HPDE6-E6E7 (cell line): ENCODE data around the gene RASEF.
"Not testable (repeated sequence)": the region's sequence is repeated elsewhere in the genome, so short reads cannot be mapped to it uniquely, and the experiment has no call there.

Source experiments
- DNase-seq: peaks from one replicate; pipeline ENCODE4 v3.0.0; 2011; ENCODE audit warnings: missing footprints; ENCODE audit errors: extremely low spot score

Gene RASEF

DNA sequence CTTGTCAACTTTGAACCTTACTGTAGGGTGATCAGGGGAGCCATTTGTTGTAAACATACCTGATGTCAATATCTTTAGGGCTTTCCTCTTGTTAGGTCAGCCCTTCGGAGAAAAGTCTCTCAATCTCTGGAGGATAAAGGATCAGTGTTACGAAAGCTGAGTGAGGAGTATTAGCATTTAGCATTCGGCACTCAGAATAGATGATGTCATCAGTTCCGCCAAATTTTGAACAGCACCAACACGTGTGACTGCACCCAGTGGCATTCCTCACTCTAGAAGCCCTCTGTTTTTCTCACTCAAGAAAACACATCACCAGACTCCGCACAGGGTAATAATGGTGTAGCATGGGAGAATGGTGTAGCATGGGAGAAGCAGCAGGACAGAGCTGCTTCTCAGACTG is 87.8 kb downstream of the RASEF start:
- DNase-seq: no peak

DNA sequence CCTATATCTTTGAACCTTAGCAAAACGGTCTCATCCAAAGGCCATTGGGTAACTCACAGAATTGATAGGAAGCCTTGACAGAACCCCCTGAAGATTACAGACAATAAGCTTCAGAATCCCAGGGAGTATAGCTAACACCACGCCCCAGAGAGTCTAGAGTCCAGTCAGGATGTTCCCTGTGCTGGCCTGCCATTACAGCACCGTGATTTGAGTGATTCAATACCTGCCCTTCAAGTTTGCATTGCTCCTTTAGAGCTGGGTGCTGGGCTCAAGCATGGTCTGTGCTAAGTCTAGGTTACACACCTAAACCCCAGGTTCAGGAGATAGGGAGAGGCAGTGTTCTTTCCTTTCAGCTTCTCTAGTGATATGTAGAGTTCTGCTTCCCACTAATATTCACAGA is 90.5 kb downstream of the RASEF start:
- DNase-seq: no peak

DNA sequence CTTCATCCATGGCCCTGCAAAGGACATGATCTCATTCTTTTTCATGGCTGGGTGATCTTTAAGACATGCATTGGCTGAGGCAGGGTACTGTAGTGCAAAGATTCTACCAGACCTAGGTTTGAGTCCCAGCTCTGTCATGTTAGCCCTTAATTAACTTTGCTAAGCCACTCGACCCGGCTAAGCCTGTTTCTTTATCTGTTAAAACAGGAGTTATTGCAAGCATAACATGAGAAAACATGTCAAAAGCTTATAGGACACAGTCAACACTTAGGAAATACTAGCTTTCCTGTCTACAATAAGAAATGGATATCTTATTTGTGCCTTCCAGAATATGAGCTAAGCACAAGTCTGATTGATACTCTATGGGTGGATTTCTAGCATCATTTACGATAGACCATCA is 92.6 kb downstream of the RASEF start:
- no peak for DNase-seq

DNA sequence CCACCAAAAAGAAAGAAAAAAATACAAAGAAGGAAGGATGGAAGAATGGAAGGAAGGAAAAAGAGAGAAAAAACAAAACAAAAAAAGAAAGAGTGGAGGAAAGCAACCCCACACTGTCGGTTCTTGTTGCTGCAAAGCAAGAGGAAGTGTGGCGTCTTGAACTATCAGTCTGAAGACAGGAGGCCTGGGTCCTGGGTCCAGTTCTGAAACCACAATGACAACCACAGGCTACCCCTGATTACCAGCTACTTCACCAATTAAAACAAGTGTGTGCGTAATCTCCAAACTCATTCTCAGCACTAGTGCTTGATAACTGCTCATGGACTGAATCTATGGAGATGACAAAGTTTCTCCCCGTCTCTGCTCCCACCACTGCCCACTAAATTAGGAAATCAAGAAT is 93.7 kb downstream of the RASEF start:
- no peak for DNase-seq

DNA sequence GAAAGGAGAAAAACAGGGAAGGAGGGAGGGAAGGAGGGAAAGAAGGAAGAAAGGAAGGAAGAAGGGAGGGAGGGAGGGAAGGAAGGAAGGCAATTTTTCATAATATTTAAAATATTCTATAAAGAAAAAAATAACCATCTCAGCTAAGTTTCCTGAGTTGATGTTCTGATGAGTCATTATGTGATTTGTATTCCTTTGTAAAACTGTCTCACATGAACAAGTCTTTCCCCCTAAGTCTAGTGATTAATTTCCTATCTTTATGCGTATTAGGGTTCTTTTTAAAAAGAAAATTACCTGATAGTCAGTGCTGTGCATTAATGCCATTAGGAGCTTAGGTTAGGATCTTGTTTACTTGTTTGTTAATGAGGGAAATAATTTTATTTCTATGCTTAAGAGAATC is 94.1 kb downstream of the RASEF start:
- no peak for DNase-seq

DNA sequence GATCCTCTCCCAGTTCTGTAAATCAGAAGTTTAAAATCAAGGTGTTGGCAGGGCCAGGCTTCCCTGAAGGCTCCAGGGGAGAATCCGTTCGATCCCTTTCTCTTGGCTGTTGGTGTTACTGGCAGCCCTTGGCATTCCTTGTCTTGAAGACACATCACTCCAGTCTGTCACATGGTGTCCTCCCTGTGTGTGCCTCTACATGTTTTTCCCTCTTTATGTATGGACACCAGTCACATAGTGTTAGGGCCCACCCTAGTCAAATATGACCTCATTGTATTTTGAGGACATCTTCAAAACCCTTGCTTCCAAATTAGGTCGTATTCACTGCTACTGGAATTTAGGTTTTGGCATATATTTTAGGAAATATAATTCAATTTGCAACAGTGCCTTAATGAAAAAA is 94.6 kb downstream of the RASEF start:
- no peak for DNase-seq

DNA sequence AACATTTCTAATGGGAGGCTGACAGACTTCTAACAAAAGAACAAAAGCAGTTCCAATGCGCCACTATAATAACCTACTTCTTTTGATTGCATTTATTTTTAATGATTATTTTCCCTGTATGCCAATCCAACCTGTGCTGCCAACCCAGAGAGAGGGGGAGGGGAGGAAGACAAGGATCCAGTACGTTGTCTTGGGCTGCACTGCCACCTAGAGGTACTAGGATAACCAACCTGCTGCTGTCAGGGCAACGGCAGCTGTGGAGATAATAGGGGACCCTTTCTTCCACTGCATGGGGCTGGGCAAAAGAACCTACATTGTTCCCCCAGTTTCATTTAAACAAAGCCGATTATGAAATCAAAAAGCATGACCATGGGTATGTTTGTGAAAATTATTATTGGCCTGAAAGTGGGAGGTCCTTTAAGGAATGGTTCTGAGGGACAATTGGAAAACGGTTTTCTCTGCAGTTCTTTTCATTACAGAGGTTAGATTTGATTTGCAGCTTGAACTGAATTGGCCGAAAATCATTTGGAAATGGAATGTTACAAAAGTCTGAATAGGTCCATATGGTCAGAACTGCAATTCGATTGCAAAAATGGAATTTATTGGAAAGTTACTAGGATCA is 101.3 kb downstream of the RASEF start:
- DNase-seq: peak; percentile 76

DNA sequence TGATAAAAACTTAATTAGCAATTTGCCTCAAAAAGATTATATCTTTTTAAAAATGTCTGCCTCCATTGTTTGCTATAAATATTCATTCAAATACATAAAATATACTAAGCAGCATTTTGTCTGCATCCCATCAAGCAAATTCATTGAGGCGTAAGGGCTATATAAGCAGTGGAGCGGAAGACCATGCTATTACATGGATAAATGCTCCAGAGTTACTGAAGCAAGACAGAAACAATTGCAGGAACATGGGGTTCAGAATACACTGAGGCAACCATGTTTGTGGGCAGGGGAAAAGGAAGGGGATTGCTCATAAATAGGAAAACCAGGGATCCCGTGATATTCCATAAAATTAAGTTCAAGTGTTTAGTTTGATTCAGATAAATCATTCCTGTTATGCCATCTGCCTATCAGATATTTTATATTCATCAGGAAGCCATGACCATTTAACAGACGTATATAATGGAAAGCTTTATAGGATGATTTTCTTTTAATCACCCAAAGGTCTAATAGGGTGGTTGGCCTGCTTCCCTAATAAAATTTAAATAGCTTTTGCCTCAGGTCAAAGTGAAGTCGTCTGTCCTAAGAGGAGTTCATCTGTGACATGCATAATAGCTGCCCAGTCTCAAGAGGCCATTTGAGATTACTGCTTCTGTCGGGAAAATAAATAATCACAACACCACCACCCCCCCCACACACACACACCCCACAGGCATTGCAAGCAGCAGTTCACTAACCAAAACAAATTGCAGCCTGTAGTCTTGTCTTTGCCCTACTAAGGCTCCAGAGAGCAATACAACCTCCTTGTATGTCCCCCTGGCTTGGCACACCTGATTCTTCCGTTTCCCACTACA is 105.2 kb downstream of the RASEF start:
- no peak for DNase-seq

DNA sequence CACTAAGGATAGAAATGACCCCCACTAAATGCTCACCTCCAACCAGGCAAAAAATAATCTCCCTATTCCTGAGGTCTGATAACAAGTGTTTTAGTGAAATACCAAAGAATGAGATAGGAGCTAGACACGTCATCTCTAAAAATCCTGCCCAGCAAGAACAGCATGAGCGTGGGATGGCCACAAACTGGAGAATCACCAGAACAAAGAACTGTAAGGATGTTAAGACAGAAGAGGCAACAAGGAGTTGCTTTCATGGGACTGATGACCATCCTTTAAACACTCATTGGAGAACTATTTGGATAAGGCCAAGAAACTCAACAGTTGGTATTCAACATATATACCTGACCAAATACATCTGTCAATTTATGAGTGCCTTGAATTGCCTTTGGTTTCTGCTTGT is 113.7 kb downstream of the RASEF start:
- DNase-seq: no peak

DNA sequence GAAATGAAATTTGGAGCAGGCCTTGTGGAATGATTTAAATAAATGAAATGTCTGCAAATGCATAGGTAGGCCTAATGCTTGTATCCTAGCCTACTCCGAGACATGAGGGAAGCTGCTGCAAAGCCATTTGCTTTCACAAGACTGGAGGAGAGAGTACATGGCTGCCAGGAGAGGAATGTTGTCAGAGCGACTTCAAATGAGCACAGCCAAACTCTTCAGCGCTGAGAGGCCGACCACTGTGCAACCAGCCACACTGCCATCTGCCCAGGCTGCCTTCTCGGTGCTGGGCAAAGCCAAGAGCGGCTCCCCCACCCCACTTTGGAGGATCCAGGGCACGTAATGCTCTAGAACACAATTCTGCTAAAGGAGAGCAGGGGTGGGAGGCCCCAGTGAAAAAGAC is 122.6 kb downstream of the RASEF start:
- DNase-seq: no peak

DNA sequence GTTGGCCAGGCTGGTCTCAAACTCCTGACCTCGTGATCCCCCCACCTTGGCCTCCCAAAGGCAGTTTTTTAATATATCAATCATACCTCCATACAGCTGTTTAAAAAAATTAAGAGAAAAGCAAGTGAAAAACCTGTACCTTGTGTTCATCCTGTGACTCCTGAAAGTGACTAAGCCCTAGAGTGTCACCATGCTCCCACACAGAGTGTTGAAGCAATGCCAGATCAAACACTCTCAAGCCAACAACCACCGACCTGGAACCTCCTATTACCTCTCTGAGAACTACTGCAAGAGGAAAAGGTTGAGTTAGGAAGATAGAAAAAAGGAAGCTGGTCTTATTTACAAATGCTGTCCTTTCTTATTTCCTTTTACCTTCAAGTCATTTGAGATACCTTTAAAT is 123.5 kb downstream of the RASEF start:
- no peak for DNase-seq

DNA sequence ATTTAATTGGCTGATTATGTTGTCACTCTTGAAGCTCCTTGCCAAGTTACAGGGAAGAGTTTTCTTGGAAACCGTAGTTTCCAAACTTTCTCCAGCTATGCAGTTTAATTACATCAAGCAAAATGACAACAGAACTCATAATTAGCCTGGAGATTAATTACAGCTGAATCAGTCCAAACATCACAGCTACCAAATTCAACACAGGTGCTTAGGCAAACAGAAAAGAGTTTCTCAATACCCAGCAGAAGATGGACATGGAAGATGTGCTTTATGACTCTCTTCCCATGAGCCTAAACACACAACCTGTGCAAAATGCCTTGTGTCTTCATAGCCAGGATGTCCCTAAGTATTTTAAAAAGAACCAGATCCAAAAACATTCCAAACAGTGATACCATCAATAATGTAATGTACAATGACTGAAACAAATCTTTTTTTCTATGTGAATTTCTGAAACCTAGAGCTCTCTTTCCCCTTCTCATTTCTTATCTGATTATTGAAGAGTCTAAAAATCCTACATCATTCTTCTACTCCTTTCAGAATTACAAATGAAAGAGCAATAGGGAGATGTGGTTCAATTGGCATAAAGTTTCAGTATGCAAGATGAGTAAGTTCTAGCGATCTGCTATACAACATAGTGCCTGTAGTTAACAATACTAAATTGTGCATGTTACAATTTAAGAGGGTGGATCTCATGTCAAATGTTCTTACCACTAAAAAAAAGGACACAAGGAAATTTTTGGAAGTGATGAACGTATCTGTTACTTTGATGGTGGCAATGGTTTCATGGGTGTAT is 124.3 kb downstream of the RASEF start:
- DNase-seq: no peak

DNA sequence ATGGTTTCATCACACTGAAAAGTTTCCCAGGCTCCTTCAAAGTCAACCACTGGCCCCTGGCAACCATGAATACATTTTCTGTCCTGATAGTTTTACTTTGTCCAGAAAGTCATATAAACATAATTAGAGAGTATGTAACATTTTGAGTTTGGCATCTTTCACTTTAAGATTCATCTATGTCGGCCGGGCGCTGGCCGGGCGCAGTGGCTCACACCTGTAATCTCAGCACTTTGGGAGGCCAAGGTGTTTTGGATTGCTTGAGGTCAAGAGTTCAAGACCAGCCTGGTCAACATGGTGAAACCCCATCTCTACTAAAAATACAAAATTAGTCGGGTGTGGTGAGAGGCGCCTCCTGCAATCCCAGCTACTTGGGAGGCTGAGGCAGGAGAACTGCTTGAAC is 126.4 kb downstream of the RASEF start:
- DNase-seq: not testable (repeated sequence)

DNA sequence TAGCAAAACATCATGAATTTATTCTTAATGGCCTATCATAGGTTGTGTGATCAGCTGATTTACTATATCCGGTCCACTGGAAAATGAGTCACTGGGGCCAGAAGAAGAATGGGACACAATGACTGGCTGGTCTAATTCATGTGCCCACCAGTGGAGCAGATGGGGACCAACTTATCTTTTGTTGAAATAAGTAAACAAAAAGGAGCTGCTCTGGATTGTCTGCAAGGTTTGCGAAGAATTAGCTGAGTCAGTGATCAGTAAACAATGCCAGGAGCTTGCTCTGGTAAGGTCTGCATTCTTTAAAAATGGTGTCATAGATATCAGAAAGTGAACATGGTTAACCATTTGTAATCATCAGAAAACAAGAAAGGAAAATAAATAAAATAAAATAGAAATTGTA is 128.0 kb downstream of the RASEF start:
- peak; percentile 53 for DNase-seq

DNA sequence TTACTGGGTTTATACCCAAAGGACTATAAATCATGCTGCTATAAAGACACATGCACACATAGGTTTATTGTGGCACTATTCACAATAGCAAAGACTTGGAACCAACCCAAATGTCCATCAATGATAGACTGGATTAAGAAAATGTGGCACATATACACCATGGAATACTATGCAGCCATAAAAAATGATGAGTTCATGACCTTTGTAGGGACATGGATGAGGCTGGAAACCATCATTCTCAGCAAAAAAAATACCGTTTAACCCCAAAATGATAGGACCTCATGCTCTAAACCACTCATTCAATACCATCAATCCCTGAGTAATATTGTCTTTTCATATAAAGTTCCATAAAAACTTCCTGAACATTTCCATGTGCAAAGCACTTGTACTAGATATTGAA is 128.9 kb downstream of the RASEF start:
- DNase-seq: not testable (repeated sequence)

DNA sequence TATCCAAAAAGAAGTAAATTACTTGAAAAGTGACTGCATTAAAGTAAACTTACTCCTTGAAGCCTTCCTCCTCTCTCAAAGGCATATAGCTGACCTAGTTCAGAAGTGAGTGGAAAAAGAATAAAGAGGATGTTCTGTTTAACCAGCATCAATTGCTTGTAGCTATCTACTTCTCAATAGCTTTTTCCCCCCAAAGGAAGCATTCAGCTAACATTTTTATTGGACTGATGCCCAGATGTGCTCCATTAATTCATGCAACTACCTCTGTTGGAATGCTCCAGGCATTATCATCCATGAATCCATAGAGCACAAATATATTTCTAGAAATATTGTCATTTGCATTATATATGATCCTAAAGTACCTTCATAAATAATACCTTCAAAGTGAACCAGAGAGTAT is 132.8 kb downstream of the RASEF start:
- no peak for DNase-seq
